HG02763 (cell line): ENCODE data around the gene RAB3GAP1.
"Not testable (repeated sequence)": the region's sequence is repeated elsewhere in the genome, so short reads cannot be mapped to it uniquely, and the experiment has no call there.

ENCODE experiments used
- ATAC-seq: cut with Tn5 transposase; IDR thresholded peaks from one replicate; pipeline ENCODE4 v1.9.1; 2021; ENCODE audit warnings: mild to moderate bottlenecking, moderate library complexity; ENCODE audit not compliant: unreplicated experiment

The RAB3GAP1 gene

GRCh38 chr2:135052042-135052876, at the start of gene RAB3GAP1:
Gene RAB3GAP1 (plus strand): TSS chr2:135052292. CDS start chr2:135052308, 16 bp downstream.
- peak; percentile 77 for ATAC-seq

DNA sequence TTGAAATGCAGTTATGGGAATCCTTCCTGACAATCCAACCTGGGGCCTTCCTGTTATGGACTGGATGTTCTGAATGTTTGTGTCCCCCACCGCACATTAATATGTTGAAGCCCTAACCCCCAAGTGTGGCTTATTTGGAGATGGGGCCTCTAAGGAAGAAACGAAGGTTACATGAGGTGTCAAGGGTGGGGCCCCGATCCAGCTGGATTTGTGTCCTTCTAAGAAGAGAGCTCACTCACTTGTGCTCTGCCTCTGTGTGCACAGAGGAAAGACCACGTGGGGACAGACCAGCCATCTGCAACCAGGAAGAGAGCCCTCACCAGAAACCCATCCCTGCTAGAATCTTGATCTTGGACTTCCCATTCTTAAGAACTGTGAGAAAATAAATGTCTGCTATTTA, 49.3 kb upstream of the RAB3GAP1 start:
- no peak for ATAC-seq

DNA sequence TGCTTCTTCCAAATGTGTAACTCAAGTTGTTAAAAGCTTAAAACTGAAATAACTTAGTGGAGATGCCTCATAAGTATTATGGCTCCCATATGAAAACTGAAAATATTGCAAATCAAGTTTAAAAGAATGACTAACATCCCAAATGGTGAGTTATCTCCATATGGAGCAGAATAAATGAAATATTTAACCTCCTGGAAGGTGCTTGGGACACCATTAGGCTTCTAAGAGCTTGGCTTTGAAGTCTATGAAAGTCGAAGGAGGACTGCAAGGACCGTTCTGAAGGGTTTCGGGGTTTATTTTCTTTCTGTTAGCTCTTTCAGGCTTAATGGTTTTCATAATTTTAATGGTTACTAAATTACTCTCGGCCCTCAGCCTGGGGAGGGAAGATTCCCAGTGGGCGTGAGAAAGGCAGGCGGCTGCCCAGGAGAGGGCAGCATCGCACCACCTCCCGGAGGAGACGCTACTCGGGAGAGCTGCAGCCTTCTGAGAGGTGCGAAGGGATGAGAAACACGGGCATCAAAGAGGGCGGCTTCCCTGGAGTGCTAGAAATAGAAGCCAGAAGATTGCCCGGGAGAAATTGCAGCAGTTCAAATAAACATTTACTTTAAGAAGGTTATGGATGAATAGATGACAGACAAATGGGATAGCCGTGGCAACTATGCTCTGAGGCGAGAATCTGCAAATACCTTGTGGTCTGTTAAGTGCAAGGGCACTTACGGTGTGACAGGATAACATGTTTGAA, 47.9 kb upstream of the RAB3GAP1 start:
- peak; percentile 87 for ATAC-seq

DNA sequence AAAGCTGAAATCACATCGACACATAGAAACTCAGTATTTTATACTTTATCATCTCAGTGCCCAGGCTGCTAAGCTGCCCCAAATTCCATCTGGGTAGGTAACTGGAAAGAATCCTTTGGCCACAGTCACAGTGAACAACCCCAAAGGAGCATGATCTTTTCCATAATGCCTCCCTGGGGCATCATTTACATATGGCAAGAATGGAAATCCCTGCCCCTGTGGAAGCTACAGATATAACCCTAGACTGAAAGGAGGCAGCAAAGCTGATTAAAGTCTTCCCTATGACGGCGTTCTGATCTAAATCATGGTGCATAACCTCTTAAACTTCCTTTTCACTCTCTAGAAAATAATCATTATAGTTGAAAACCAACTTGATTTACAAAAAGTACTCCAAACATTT, 46.3 kb upstream of the RAB3GAP1 start:
- ATAC-seq: no peak

DNA sequence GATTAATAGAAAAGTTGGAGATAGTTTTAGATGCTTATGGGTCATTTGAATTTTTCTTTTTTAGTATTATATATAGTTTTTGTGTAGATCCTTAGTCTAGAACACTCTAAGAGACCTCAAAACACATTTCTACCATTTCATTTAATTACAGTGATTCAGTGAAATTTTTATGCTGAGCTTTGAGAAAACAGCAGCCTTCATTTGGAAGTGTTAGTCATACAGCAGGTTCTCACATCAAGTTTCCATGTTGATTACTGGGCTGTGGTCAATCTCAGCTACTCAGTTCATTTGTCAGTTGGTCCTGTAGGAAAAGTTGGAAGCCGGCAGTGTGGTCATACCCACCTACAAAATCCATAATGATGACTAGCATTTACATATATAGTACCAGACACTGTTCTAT, 42.8 kb upstream of the RAB3GAP1 start:
- no peak for ATAC-seq

GRCh38 chr2:135010200-135010942, 41.7 kb upstream of the RAB3GAP1 start:
- no peak for ATAC-seq

- no peak for ATAC-seq
These were observed 40.5 kb upstream of the RAB3GAP1 start for GRCh38 chr2:135011633-135012032.

- ATAC-seq: no peak
These were observed 30.5 kb upstream of the RAB3GAP1 start for GRCh38 chr2:135021618-135022017.

GRCh38 chr2:135022952-135023880, 28.9 kb upstream of the RAB3GAP1 start:
- no peak for ATAC-seq

DNA sequence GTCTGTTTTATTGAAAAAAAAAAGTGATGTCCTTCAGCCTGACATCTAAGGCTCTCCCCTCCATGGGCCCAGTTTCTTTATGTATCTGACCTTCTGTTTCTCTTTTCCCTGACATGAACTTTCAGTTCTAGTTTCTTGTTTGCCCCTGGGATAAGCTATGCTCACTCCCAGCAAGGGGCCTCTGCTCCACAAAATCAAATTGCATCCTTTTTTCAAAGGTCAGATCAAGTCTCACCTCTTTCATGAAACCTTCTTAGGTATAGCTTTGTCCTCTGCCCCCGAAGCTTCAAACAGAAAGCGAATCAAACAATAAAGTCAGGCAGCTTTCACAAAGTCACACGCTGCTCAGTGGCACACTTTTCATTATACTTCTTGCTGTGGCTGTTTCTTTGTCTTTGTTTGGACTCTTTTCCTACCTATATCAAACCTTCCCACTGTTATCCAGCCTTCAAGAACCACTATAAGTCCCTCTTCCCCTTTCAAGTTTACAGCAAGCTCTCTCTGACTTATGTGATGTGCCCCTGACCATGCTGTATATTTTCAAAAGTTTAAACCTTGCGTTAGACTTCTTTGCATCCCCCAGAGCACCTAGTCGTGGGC, 28.1 kb upstream of the RAB3GAP1 start:
- no peak for ATAC-seq

DNA sequence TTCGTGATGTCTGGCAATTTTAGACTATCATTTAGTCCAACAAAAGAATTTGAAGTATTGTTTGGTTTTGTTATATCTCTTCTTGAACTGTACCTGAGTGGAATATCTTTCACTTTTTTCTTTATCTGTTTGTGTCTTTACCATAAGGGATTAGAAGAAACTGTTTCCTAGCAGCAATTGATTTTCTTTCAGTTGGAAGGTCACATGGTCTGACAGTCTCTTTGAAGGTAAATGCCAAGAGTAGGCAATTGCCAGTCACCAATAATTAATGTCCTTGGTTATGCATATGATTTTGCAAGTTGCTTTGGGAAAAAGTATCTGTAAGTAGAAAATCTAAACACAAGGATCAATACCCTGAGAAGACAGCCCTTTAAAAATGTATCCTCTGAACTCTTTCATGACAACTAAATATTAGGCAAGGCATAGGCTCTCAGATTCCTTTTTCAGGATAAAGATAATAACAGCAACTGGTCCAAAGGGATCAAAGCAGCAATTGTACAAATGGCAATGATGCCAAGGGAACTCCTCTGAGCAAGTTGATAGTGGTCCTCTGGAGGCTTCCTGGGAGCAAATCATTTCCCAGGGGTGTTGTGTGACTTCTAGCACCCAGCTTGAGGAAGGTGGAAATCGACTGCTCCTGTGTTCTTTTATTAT, 22.5 kb upstream of the RAB3GAP1 start:
- no peak for ATAC-seq

DNA sequence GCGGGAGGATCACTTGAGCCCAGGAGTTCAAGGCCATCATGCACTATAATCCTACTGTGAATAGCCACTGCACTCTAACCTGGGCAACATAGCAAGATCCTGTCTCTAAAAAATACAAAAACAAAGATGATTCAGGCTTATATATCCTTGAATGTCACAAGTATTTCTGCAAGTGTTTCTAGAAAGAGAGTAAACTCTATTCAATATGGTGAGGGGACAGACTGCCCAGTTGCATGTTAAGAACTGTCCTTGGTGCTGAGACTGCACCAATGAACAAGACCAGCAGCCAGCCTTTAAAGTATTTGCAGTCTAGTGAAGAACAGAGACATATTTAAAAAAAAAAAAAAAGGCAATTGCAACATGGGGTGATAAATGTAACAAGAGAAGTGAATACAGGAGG, 21.3 kb upstream of the RAB3GAP1 start:
- no peak for ATAC-seq

GRCh38 chr2:135033216-135033615, 18.9 kb upstream of the RAB3GAP1 start:
- ATAC-seq: not testable (repeated sequence)

DNA sequence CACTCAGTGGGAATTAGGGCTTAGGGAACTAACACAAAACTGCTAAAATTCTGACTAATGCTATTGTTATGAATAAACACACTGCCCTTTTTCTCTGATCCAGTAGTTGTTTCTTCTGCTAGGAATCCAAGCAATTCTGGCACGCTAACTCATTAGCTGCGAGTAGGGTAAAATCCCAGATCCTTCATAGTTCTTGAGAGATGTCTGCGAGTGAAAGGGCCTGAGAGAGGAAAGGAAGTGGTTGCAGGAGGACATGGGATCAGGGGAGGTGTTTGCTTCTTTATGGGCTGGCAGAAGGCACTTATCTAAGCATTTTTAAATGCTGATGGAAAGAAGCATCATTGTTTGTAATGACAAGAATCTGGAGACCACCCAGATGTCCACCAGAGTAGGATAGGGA, 14.3 kb upstream of the RAB3GAP1 start:
- no peak for ATAC-seq

DNA sequence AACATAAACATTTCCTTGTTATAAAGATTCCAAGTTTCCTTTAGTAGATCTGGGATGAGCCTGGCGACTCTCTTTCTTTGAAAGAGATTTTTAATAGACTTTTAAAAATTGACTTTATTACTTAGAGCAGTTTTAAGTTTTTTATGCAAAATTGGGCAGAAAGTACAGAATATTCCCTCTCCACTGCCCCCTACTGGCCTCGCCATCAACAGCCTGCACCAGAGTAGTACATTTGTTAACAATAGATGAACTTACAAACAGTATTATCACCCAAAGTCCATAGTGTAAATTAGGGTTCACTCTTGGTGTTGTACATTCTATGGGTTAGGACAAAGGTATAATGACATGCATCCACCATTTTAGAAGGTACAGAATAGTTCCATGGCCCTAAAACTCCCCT, 8.7 kb upstream of the RAB3GAP1 start:
- no peak for ATAC-seq

GRCh38 chr2:135047300-135047699, 4.8 kb upstream of the RAB3GAP1 start, which contains the start of gene MAP3K19:
Gene MAP3K19 (minus strand): TSS chr2:135047447. CDS start chr2:135024647, 22,800 bp downstream.
- no peak for ATAC-seq

- no peak for ATAC-seq
These were observed 4.0 kb upstream of the RAB3GAP1 start for GRCh38 chr2:135048122-135048521.

DNA sequence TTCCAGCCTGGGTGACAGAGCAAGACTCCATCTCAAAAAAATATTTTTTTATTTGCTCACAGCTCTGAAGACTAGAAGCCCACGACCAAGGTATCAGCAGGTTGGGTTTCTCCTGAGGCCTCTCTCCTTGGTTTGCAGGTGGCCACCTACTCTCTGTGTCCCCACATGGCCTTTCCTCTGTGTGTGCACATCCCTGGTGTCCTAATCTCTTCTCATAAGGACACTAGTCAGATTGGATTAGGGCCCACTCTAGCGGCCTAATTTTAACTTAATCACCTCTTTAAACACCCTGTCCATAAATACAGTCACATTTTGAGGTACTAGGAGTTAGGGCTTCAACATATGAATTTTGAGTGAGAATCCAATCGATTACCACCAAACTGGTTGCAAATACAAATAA, 2.0 kb upstream of the RAB3GAP1 start:
- no peak for ATAC-seq

DNA sequence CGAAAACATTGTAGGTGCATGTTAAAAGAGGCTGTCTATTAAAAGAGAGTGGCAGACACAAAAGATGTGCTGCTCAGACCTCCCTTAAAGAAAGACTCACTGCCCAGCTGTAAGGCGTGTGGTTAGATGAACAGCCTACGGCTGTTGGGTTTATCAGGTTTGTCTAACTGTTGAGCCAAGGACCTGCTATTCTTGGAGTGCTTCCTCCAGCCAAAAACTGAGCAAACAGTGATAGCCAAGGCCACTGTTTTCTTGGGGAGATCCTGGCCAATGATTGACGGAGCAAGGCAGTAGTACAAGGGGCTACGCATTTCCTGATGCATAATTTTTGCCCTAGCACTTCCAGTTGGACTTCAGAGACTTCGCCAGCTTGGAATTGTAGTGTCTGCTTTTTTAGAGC, 1.4 kb upstream of the RAB3GAP1 start:
- no peak for ATAC-seq
